ENCODE data around the gene STMN1.

- TF ChIP-seq CTCF (IDR thresholded peaks at IDR 0.05), result no peak
- no peak for TF ChIP-seq POLR2A (IDR thresholded peaks at IDR 0.05)
Measured at GRCh38 chr1:25924454-25924853, 18.2 kb upstream of the STMN1 start.
